HG03064 (cell line): ENCODE data around the gene ARNT2.

Experiments
- ATAC-seq: cut with Tn5 transposase; IDR thresholded peaks from one replicate; pipeline ENCODE4 v1.9.1; 2021; ENCODE audit warnings: low read depth; ENCODE audit not compliant: unreplicated experiment

ARNT2 gene

DNA sequence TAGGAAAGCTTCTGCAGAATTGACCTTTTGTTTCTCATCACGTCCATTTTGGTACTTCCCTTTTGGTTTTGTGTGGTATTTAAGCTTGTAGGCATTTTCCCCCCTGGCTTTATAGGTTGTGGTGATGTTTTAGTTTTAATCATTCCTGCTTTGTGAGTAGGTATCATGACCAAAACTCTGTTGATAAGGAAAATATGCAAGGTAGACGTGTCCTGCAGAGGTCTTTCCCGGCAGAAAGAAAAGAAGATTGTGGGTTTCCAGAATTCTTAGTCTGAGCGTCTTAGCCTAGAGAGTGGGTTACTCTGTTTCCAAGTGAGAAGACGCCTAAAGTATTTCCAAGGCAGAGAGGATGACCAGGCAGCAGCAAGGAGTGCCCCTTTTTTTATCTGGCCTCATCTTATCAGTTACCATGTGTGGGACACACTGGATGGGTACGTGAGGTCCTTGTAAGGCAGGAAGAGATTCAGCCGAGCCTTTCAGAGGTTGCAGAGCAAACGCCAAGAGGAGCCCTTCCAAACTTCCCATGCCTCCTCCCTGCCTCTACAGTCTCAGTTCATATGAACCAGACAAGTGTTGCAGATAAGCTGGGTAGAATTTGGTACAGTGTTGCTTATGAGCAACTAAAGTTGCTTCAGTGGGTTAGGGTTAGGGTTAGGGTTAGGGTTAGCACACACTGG, 58.8 kb downstream of the ARNT2 start:
- ATAC-seq: no peak

DNA sequence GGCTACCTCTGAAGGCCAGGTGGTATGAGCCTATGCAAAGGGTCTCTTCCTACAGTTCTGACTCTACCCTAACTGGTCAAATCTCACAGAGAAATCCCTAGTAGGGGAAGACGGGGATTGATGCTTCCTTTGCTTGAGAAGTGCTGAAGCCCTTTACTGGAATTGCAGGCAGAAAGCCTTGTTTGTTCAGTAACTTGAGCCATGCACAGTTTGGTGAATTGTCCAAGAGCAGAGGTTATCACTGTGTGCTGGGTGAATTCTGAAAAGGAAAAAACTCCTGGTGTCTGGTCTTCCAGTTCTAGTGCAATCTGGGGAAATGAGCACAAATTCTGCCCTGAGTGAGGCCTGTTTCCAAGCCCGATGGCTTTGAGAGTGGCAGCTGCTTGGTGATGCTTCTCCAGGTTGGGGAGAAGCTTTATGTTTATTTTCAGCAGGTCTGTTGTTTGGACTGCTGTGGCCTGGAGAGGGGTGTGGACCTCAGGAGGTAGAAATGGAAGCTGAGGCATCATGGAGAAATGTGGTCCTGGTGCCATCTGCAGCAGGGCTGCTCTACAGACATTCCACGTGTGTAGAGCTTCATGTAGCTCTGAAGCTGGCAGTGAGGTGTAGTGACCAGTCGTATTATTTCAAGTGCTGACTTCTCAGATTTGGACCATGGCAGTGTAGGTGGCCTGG, 60.9 kb downstream of the ARNT2 start:
- ATAC-seq: no peak

DNA sequence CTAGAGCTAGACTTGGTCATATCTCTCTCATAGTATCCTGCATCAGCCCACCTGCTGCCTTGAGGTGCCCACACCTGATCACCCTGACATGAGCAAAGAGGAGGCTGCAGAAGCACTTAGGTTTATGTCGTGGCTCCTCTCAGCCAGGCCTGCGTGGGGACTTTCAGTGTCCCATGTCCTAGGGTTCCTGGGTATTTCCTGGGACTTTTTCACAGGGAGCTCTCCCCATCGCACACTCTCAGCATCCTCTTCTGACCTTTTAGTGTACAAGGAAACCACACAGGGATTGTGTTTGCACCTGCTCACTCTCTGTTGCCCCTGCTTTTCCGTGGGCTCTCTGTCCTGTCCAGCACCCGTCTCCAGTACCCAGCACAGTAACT, 61.4 kb downstream of the ARNT2 start:
- no peak for ATAC-seq

DNA sequence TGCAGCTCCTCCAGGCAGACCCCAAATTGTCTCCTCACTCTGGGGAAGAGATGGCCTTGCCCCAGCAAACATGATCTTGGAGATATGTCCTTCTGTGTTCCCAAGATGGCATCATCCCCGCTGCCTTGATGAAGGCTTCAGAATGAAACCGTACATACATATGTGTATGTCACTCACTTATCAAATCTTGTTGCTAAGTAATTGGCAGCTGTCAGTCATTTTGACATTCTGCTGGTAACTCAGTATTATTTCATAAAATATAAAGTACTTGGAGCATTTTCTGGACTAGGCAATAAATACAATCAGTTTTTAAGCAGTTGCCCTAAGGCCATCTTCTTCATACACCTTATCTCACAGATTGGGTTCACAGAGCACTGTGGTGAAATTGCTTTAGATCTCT, 62.4 kb downstream of the ARNT2 start:
- ATAC-seq: no peak

DNA sequence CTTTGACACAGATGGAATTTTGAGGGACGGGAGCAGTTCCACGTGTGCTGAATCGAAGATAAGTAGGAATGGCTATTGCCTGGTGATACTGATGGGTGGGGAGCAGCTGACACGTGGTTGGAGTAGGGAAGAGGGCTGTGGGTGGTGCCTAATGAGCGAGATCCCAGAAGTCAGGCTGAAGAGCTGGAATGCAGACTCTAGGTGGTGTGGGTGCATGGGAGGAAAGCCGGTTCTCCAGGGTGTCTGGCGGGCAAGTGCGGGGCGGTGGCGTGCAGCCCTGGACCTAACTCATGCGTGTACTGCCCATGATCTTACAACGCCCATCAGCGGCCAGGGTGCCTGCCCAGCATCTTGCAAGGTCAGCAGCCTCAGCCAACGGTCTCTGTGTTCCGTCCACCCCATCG, 63.1 kb downstream of the ARNT2 start:
- no peak for ATAC-seq

DNA sequence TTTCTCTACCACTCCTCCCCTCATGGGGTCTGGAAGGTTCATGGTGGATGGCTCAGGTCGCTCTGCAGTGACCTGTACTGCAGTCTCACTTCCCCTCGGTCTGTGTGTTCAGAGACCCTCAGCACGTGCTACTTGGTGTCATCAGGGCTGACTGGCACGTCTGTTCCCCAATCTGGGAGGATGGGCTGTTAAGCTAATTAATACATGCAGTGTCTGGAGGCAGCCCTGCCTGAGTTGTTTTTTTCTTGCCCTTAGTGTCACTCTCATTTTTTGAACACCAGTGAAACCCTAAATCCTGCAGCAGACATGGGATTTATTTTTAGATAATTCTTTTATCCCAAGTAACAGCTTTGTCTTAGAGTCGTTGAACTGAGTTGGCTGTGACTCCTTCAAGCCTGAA, 64.6 kb downstream of the ARNT2 start:
- no peak for ATAC-seq

DNA sequence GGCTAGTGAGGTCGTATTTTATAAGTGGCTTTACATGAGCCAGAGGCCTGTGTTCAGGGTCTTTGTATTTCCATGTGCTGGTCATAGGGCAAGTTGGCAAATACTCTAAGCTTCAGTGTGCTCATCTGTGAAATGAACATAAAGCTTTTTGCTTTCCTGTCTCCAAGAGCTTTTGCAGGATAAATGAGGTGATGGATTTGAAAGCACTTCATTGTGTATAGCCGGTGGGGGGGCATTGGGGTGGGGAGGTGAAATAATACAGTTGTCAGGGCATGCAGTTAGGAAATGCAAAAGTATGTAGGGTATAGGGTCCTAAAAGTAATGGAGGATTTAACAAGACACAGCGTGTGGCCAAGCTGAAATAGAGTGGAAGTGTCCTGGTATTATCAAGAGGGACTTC, 67.7 kb downstream of the ARNT2 start:
- ATAC-seq: no peak

DNA sequence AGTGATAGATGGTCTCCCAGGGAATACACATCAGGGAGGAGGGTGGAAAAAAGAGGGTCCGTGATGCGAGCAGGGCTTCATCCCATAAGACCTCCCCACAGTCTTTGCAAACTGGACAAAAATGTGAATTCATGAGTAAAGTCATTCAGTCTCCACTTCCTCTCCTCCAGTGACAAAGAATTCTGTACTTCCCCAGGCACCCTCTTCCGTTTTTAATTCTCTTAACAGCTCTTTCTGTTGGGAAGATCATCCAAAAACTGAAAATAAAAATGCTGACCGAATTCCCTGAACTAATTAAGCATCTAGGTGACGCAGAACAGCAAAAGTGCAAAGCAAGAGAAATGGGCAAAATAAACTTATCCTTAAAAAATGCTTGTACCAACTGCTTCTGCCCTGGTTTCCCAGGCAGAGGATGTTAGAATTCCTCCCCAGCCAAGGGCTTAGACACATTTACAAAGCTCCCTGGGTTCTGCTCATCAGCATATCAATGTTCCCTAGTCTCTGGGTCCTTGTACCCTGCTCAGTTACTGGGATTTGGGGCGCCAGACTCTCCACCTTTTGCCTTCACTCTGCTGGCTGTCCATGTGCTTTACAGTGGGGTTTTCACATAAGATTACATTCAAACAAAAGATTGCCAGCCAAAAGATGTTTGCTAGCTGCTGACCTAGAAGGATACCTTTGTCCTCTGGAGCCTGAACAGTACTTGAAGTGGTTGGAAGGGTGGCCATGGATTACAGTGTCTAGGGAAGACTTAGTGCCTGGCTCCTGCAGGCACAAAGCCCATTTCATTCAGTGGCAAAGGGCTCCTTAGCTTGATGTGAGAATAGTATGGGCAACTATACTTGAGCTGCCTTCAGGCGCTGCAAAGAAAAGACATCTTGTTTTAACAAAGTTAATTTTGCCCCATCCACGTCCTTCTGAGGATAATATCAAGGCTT, 69.4 kb downstream of the ARNT2 start:
- no peak for ATAC-seq

DNA sequence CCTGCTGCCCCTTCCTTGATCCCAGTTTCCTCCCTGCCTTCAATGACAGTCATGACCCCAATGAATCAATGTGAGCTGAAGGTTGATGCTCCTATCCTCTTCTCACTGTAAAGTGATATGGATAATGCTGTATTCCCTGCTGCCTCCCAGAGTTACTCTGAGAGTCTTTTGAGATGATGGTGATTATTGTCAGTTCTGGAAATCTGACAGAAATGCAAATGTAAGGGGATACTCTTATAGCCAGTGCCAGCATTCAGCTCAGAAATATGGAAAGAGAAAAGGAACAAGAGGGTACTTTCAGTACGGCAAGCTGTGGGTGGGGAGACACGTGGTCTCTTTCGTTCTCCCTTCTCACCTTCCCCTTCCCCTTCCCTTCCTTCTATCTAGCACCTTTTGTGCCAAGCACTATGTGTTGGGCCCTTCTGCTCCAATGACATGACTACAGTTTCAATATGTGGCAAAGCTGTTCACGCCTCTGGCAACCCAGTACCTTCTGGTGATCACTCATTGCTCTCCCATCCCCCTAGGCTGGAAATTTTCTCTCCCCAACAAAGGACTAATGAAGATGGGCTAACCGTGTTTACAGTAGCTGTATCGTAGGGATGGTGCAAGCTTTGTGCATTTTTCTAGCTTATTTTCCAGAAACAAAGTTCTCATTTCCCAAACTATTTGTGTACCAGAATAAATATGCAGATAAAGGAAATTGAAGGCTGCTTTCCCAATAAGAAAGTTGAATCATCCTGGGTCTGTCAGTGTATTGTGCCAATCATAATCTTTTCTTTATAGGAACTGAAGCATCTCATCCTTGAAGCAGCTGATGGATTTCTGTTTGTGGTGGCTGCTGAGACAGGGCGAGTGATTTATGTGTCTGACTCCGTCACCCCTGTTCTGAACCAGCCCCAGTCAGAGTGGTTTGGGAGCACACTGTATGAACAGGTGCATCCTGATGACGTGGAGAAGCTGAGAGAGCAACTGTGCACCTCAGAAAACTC, 70.3 kb downstream of the ARNT2 start:
- ATAC-seq: no peak

DNA sequence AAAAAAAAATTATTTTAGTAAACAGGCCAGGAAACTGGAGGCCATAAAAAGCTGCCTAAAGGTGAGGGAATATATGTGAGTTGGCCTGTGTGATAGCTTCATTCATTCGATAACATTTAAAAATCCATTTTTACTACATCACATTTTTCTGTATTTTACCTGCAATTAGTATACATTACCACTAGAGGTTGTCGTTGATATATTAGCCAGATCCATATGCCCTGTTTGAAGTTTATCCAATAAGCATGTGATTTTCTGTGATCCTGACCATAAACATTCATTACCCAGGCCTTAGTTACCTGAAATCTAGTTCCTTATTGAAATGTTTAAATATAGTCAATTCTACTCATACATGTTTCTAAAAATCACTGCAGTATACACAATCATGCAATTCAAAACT, 71.4 kb downstream of the ARNT2 start:
- no peak for ATAC-seq

DNA sequence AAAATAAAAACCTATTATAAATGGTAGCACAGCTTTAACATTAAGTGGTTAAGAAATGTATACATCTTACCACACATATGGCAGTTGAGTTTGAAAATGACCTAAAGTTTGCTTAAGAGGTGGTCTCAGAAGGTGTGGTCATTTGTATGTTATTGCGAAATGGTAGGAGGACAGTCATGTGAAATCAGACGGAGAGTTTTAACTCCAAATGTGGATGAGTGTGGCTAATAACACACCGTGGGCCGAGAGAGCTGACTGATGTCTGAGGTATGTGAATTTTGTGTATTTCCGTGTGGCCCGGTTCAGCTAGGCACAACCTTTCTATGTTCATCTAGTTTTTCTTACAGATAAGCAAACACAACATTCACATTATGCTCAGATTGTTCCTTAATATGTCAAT, 71.9 kb downstream of the ARNT2 start:
- ATAC-seq: no peak

DNA sequence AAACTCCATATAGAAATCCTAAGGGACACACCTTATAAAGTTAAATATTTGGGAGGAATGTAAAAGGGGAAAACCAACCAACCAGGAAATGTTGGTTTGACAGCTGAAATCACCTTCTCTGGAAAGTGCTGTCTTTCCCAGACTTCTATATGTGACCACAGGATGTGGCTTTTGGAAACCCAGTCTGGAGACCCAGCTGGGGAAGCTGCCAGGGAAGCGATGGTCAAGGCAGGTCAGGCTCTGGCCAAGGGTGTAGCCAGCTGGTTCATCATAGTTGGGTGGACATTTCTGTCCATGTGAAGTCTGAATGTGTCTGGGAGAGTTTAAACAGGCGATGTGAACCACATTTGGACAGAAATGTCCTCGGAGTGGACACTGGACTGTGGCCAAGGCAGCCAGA, 73.9 kb downstream of the ARNT2 start:
- ATAC-seq: no peak

DNA sequence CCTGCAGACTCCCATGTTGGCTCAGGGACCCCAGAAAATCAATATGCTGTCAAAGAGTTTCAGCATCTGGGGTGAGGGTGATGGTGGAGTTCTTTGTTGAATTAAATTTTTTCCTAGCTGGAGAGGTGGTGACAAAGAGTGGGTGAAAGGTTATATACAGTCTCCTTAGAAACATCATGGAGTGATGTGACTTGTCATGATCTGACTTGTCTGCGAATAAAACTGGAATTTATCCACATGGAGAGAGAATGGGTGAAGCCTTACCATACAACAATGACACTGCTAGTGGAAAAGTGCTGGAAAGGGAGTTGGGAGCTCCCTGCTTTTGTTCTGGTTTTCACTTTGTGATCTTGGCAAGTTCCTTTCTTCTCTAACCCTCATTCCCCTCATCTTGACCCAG, 75.0 kb downstream of the ARNT2 start:
- no peak for ATAC-seq

DNA sequence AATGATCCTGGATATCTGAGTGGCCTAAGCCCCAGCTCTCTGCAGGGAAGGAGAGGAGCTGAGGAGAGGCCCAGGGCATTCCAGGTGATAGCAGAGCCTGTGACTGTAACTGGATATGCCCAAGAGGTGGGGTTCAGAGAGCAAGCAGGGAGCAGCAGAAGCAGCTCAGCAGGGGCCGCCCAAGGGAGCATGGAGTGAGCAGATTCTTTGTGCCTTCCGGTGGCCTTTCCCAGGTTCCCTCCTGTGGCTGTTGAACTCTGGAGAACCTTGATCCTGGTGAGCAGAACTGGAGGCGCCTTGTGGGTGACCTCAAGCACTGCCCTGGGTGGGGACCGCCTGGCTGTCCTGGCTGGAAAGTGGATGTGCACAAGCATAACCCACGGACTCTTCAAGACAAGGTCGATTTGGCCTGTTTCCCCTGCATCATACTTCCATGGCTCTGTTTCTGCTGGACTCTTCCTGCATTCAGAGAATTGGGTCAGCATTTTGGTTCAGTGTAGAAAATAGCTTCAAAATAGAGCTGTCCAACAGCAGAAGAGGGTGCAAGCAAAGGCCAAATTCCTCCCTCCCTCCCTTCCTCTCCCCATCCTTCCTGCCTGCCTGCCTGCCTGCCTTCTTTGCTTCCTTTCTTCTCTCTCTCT, 76.1 kb downstream of the ARNT2 start:
- ATAC-seq: no peak

DNA sequence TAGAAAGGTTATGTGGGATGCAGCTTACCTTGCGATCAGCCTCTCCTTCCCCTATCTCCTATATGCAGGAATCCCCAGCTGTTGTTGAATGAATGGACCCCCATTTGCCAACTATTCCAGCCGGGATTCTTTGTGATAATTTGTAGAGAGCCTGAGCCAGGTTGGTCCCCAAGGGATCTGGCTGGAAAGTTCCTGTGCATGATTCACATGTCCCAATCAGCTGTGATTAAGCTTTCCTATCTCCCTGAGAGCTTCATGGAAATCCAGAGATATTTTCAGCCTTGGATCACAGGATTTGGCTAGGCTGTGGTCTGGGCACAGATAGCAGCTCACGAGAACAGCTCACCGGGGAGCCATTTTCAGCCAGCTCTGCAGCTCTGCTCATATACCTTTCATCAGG, 76.7 kb downstream of the ARNT2 start:
- no peak for ATAC-seq

DNA sequence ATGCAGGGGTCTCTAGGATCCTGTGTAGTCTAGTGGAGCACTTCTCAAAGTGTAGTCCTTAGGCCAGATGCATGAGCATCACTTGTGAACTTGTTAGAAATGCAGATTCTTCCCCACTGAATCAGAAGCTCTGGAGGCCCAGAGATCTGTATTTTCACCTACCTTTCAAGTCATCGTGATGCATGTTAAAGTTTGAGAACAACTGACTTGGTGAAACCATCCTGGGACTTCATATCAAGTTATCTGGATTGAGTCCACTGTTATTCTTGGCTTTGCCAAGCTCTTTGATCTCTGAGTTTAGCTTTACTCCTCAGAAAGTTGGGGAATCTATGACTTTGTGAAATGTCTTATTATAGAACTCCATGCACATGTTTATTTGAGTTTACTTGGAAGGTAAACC, 78.5 kb downstream of the ARNT2 start:
- ATAC-seq: no peak

DNA sequence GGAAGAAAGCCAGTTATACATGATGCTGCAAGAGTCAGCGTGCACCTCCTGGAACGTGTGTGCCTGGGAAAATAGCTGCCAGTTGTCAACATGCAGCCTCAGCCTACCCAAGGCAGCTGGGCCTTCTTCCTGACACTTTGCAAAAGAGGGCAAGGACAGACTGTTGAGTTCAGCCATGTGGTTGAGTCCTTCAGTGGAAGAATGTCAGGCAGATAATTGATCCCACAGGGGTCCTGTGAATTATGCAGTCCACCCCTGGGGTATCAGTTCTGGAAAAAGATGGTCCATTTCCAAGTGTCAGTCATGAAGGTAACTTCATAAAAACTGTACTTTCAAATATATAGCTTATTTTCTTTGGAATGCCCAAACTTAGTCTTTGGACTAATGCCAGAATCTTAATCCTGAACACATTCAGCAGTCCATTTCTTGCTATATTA, 79.6 kb downstream of the ARNT2 start:
- no peak for ATAC-seq

DNA sequence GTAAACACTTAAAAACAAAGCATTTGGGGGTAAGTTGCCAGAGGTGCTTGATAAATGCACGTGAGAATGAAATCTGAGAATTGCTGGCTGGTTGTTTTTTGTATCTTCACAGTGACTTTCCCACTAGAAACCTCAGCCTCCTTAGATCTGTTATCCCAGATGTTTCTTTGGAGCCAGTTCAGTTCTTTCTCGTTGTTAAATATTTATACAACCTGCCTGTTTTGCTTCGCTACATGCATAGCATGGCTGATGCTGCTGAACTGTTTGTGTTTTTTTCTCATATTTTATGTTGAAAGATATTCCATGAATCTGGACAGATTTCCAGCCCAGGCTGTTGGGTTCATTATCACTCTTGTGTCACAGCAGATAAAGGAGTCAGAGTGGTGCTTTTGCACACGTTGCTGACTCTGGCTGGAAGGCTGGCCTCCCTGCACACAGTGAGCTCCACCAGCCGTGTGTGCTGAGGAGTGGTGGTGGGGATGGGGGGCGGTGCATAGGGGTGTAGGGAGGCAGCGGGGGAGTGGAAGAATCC, 80.2 kb downstream of the ARNT2 start:
- ATAC-seq: no peak

DNA sequence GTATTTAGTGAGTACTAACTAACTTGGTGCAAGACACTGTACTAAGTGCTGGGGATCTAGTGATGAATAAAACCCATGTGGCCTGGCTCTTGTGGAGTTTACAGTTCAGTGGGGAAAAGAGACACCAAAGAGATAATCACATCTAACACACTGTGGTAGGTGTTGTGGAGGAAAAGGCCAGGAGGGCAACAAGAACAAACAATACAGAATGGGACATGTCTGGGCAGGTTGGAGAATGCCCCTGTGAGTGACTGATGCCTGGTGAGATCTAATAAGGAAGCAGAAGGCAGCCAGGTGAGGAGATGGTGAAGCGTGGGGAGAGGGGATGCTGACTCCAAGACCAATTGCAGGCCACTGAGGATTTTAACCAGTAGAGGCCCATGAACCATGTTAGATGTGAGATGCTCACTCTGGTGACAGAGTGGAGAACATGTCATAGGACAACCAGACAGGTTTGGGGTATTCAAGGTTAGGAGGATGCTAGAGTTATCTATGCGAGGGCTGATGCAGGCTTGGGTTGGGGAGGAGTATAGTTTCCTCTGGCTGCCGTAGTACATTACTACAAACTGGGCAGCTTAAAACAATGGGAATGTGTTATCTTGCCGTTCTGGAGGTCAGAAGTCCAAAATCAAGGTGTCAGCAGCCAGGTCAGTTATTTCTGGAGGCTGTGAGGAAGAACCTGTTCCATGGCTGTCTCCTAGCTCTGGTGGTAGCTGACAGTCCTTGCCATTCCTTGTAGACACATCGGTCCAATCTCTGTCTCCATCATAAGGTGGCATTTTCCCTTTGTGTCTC, 81.4 kb downstream of the ARNT2 start:
- no peak for ATAC-seq
